Hepatocyte (in vitro differentiated cells): ENCODE results near the gene PDE11A.

Experiments used
- EZH2 ChIP-seq: fragments of 200-600 bp; sonication (generic); IDR thresholded peaks from 2 replicates; pipeline ENCODE4 v1.6.1; 2016; ENCODE audit warnings: antibody characterized with exemption, mild to moderate bottlenecking, borderline replicate concordance
- TF ChIP-seq, protein P1 (sequence below): fragments of 200-600 bp; sonication (generic); IDR thresholded peaks from 2 replicates; pipeline ENCODE4 v1.5.1; 2016; ENCODE audit warnings: antibody characterized with exemption, mild to moderate bottlenecking; ENCODE audit not compliant: poor library complexity

DNA sequence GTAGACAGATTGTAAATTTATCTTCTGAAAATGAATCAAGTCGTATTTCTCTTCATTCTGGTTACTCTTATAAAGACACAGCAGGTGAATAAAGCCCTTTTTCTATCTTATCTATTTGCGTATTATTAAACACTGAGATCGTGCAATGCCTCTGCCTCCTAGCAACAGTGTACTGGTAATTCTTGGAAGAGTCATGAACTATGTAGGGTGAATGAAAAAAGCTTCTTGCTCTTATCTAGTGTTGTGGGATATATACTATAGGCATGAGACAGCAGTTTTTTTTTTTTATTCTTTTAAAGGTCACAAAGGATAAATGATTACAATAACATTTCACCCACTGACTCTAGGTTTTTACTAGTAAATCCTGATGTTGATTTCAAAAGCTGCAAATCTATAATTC lies 324.2 kb downstream of the PDE11A start:
- TF ChIP-seq, protein P1, sequence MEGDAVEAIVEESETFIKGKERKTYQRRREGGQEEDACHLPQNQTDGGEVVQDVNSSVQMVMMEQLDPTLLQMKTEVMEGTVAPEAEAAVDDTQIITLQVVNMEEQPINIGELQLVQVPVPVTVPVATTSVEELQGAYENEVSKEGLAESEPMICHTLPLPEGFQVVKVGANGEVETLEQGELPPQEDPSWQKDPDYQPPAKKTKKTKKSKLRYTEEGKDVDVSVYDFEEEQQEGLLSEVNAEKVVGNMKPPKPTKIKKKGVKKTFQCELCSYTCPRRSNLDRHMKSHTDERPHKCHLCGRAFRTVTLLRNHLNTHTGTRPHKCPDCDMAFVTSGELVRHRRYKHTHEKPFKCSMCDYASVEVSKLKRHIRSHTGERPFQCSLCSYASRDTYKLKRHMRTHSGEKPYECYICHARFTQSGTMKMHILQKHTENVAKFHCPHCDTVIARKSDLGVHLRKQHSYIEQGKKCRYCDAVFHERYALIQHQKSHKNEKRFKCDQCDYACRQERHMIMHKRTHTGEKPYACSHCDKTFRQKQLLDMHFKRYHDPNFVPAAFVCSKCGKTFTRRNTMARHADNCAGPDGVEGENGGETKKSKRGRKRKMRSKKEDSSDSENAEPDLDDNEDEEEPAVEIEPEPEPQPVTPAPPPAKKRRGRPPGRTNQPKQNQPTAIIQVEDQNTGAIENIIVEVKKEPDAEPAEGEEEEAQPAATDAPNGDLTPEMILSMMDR = no peak
- no peak for TF ChIP-seq EZH2
